Measurements from ENCODE around the gene UBE2R2.

The UBE2R2 gene

GRCh38 chr9:33934188-33934878 lies 117.4 kb downstream of the UBE2R2 start:
- no peak overlapping the region for H3K4me3 ChIP-seq (ENCODE audit: low read depth, low read length)
- no peak for DNase-seq (ENCODE audit: low read depth, low spot score)
- in situ Hi-C loops (cut with HindIII; ENCODE audit: low sequenced_read_pairs): no loop called here
- TF ChIP-seq CTCF (IDR thresholded peaks at IDR 0.05; ENCODE audit: low read depth, low read length): no peak

GRCh38 chr9:33939924-33940874 lies 123.2 kb downstream of the UBE2R2 start:
- in situ Hi-C loops (cut with HindIII; ENCODE audit: low sequenced_read_pairs): no loop called here
- no peak overlapping the region for H3K4me3 ChIP-seq (ENCODE audit: low read depth, low read length)
- no peak for TF ChIP-seq CTCF (IDR thresholded peaks at IDR 0.05; ENCODE audit: low read depth, low read length)
- DNase-seq (ENCODE audit: low read depth, low spot score): no peak

- in situ Hi-C loops (cut with HindIII; ENCODE audit: low sequenced_read_pairs): no loop called here
- H3K4me3 ChIP-seq (ENCODE audit: low read depth, low read length): no peak overlapping the region
- peak; percentile 54 for TF ChIP-seq CTCF (IDR thresholded peaks at IDR 0.05; ENCODE audit: low read depth, low read length)
- peak; percentile 82 for DNase-seq (ENCODE audit: low read depth, low spot score)
These were observed 125.6 kb downstream of the UBE2R2 start for GRCh38 chr9:33942471-33943083.

GRCh38 chr9:33943389-33943788 lies 126.4 kb downstream of the UBE2R2 start:
- in situ Hi-C loops (cut with HindIII; ENCODE audit: low sequenced_read_pairs): no loop called here
- TF ChIP-seq CTCF (IDR thresholded peaks at IDR 0.05; ENCODE audit: low read depth, low read length): no peak
- H3K4me3 ChIP-seq (ENCODE audit: low read depth, low read length): no peak overlapping the region
- DNase-seq (ENCODE audit: low read depth, low spot score): no peak

GRCh38 chr9:33946779-33947535 lies 130.0 kb downstream of the UBE2R2 start:
- no peak overlapping the region for H3K4me3 ChIP-seq (ENCODE audit: low read depth, low read length)
- in situ Hi-C loops (cut with HindIII; ENCODE audit: low sequenced_read_pairs): no loop called here
- no peak for TF ChIP-seq CTCF (IDR thresholded peaks at IDR 0.05; ENCODE audit: low read depth, low read length)
- peak; percentile 95 for DNase-seq (ENCODE audit: low read depth, low spot score)

- TF ChIP-seq CTCF (IDR thresholded peaks at IDR 0.05; ENCODE audit: low read depth, low read length): no peak
- in situ Hi-C loops (cut with HindIII; ENCODE audit: low sequenced_read_pairs): no loop called here
- DNase-seq (ENCODE audit: low read depth, low spot score): no peak
- H3K4me3 ChIP-seq (ENCODE audit: low read depth, low read length): no peak overlapping the region
These were observed 133.4 kb downstream of the UBE2R2 start for GRCh38 chr9:33950371-33950770.
